HG02938 (cell line): ENCODE measurements around the gene SCARB1.

Source experiments
- ATAC-seq: cut with Tn5 transposase; IDR thresholded peaks from one replicate; pipeline ENCODE4 v1.9.1; 2021; ENCODE audit warnings: mild to moderate bottlenecking, moderate library complexity; ENCODE audit not compliant: unreplicated experiment

The SCARB1 gene

DNA sequence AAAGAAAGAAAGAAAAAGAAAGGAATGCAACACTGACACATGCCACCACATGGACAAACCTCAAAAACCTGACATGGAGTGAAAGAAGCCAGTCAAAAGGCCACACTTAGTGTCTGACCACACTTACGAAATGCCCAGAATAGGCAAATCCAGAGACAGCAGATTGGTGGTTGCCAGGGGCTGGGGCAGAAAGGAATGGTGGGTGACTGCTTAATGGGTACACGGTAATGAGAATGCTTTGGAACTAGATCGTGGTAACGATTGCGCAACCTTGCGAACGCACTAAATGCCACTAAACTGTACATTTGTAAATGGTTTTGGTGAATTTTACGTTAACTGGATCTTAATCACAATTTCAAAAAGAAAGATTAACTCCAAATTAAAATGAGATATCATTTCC is 39.5 kb downstream of the SCARB1 start:
- ATAC-seq = no peak

DNA sequence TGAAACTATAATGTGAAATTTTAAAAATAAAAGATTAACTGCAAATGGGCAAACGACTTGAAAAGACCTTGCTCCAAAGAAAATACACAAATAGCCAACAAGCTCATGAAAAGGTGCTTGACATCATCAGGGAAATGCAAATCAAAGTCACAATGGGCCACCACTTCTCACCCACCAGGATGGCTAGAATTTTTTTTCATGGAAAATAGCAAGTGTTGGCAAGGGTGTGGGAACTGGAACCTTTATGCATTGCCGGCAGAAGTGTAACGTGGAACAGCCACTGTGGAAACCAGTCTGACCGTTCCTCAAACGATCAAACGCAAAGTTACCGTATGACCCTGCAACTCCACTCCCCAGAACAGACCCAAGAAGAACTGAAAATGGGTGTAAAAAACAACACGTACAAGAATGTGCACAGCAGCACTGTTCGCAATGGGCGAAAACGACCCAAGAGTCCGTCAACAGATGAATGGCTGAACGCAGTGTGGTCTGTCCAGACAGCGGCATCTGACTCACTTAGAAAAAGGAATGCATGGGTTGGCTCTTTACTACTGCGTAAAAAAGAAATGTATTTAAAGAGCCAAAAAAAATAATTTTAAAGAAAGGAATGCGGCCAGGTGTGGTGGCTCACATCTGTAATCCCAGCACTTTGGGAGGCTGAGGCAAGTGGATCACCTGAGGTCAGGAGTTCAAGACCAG is 40.2 kb downstream of the SCARB1 start:
- no peak for ATAC-seq

DNA sequence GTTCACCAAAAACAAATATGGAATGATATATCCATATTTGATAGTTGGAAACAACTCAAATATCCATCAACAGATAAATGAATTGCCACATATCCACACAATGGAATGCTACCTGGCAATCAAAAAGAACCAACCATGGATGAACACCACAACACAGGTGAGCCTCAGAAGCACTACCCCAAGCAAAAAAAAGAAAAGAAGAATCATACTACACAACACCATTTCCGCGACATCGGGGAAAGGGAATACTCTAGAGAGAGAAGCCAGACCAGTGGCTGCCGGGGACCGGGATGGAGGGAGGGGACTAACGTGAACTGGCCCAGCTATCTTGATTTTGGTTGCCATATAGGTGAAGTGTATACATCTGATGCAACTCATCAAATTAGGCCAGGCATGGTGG is 41.4 kb downstream of the SCARB1 start:
- ATAC-seq = no peak

DNA sequence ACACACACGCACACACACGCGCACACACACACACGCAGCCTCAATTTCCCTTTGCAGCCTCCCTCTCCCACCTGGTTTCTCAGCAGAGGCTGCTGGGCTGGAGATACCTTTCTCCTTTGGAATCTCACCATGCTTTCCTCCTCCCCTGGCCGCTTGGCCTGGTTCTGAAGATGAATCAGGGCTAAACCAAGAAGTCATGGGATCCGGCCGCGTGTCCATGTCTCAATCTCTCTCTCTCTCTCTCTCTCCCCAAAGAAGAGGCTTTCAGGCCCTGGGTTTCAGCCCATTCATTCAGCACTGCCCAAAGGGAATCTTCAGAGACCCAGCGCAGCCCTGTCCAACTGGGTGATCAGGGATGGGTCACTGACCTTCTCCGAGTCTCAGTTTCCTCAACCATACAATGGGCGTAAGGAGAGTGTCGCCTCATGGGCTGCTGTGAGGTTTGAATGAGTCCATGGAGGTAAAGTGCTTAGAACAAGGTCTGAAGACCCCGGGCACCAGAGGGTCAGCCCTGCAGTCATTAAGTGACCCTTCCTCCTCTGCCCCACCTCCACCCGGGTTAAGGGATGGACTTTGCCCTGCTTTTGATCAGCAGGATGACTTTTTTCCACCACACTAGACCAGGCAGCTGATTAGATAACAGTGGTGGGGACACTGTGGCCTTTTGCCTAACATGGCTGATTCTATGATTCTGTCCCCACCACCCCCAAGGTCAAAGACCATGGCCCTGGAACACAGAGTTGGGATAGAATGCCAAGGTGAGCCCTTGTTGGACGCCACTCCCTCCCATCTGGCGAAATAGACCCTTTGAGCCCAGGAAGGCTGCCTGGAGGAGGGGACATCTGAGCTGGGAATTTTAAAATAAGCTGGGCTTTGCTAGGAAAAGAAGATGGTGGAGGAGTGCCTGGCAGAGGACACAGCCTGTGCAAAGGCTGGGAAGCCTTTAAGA is 42.1 kb downstream of the SCARB1 start:
- no peak for ATAC-seq

DNA sequence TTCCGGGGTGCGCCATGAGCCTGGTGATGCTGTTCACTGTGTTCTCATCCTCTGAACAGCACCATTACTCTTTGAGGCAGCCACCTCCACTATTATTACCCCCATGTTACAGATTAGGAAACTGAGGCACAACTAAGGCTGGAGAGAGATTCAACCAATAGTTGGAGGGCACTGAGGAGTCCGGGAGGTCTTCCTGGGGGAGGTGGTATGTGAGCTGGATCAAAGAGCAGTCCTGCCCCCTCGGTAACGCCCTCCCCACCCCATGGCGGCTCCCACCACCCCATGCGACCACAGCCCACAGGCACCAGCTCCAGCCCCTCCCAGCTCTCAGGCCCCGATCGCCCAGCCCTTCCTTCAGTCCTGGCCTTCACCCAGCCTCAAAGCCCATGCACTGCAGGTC is 43.5 kb downstream of the SCARB1 start:
- no peak for ATAC-seq

DNA sequence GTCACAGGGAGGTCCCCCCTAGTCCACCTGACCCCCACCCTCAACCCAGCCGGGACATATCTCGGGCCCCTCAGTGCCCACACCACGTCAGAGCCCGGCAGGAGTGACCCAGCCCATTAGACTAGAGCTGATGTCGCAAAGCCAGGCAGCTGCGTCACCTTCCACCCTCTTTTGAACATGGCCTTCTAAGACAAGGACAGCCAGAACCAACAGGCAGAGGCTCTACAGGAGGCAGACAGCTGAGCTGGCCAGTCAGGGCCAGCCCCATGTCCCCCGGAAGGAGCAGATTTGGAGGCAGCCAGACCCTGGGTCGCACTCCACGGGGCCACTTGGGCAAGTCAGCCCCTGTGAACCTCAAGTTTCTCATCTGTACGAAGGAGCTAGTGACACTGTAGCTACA is 44.1 kb downstream of the SCARB1 start:
- no peak for ATAC-seq

DNA sequence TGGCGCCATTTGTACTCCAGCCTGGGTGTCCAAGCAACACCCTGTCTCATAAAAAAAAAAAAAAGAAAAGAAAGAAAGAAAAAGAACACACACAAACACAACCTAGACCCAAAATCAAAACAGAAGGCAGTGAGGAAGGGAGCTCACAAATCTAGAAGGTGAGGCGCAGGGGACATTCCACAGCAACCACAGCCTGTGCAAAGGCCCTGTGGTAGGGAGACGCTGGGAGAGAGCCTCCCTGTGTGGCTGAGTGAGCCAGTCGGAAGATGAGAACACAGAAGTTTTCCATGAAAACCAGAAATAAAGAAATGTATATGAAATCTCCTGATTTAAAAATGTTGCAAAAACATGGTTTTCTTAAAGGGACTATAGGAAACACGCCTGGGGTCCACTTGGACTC is 44.6 kb downstream of the SCARB1 start:
- no peak for ATAC-seq

DNA sequence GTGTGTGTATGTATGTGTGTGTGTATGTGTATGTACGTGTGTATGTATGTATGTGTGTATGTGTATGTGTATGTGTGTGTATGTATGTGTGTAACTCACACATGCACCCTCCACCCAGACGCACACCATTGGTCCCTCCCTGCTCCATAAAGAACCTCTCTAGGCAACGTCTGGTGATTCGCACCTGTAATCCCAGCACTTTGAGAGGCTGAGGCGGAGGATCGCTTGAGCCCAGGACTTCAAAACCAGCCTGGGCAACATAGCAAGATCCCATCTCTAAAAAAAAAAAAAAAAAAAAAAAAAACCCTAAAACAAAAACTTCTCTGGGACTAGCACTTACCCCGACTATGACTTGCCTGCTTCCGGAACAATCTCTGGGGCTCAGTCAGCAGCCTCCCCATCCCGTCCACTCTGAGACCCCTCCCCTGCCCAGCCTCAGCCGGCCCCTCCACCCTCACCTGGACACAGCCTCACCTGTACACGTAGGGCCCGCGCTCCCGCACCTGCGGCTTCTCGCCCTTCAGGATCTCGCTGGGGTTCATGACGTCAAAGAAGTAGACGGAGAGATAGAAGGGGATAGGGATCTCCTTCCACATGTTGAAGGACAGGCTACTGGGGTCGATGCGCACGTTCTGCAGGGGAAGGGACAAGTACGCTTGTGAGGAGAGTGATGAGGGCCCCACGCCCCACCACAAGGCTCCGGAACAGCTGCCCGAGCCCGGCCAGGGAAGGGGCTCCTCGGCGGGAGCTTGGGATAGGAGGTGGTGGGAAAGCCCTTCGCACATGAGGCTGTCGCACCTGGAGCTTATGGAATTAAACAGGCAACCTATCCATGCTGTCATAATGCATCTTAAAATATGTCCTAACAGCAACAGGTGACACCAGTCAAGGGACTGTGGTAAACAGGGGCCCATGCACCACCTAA is 46.3 kb downstream of the SCARB1 start:
- no peak for ATAC-seq

DNA sequence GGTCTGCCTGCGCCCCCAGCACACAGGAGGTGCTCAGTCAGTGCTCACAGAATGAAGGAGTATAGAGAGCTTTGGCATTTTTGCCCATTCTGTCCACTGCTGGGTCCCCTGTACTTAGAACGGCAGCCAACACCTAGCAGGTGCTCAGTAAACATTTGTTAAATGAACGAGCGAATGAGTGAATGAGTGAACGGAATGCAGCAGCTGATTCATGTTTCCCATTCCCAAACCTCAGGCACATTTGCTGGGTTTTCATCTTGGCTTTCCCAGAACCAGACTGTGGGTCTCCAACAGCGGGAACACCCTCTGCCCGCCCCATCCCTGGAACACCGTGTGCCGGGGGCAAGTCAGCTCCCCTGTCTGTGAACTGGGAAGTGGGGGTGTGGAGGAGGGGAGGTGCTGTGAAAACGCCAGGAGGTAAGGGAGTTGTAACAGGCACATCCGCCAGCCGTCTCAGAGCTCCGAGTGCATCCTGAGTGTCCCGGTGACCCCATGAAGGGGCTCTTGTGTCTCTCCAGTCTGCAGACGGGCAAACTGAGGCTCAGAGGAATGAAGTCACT is 47.3 kb downstream of the SCARB1 start:
- no peak for ATAC-seq

DNA sequence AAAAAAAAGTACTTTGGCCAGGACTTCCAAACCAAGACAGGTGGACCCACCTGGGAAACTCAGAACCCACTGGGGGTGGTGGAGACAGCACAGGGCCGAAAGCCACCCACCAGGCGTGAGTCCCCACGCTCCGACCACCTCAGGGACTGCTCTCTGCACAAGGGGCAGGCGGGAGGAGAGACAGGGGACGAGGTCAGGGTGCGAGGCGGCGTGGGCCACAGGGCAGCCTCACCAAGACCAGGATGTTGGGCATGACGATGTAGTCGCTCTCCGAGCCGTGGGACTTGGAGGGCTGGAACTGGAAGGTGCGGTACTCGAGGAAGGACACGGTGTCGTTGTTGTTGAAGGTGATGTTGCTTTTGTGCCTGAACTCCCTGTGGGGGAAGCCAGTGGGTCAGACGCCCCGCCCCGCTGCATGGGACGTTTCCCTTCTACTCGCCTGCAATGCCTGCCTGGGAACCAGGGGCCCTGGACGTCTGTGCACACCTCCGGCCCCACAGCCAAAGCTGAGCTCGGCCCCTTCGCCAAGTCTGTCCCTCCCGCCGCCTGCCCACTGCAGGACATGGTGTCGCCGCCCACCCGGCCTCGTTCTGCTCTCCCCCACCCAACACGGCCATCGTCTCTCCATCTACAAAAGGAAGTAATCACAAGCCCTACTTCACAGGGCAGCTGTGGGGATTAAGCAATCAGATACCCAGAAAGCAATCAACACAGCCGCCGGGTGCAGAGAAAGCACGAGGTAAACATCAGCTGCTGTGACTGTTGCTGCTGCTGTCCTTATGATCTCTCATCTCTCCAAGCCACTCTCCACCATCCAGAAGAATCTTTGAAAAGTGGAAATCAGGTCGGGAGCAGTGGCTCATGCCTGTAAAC is 48.7 kb downstream of the SCARB1 start:
- ATAC-seq = no peak

DNA sequence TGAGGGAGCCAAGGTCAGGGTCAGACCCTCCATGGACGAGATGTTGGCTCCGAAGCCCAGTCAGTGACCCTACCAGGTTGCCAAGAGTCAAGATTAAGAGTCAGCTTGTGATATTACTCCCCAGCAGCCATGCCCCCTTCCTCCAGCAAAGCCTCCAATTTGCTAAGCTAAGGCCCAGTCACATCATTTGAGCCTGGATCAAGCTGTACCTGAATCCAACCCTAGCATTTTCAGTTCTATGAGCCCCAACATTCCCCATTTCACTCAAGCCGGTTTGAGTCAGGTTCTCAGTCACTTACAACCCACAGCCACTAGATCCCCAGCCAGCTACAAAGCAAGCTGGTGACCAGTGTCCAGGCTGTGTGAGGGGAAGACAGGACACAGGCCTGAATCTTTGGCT is 49.9 kb downstream of the SCARB1 start:
- no peak for ATAC-seq

DNA sequence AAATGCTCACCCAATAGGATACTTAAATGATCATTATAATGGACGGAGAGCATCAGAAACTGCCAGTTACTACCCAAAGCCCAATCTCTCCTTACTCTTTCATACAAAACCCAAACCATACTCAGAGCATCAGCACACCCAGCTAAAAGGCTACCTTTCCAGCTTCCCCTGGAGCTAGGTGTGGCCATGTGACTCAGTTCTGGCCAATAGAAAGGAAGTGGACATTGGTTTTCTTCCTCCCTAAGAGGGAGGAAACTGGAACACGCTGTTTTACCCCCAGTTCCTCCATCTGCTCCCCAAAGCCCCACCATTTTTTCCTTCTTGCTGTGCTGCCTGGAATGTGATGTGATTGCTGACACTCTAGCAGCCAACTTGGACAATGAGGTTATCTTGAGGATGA is 50.7 kb downstream of the SCARB1 start:
- ATAC-seq = no peak

DNA sequence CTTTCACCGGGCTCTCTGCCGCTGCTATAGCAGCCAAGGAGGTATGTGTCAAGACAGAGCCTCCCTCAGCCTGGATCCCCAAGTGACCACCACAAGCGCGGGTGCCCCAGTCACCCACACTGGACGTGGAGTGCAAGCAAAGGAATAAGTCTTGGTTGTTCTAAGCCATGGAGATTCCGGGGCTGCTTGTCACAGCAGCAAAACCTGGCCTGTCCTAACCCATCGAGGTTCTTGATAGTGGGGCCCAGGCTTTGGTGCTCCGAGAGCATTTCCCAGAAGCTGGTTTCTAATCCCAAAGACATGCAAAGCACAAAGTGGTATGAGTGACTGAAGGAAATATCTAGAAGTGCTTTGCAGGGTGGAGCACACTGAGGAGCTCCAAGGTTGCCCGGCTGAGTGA is 51.3 kb downstream of the SCARB1 start:
- no peak for ATAC-seq

DNA sequence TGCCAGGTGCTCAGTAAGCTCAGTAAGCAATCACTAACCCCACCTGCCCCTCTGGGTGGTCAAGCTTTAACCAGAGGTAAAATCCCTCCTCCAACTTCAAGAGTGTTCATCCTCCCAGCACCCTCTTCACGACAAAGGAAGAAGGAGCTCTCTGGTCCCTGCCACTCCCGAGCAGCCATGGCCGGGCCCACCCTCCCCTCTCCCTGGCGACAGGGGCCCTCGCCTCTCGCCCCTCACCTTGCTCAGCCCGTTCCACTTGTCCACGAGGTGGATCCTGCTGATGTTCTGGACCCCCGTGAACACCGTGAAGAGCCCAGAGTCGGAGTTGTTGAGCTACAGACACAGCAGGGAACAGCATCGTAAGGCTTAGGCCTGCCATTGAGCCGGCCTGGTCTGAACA is 52.0 kb downstream of the SCARB1 start:
- no peak for ATAC-seq

DNA sequence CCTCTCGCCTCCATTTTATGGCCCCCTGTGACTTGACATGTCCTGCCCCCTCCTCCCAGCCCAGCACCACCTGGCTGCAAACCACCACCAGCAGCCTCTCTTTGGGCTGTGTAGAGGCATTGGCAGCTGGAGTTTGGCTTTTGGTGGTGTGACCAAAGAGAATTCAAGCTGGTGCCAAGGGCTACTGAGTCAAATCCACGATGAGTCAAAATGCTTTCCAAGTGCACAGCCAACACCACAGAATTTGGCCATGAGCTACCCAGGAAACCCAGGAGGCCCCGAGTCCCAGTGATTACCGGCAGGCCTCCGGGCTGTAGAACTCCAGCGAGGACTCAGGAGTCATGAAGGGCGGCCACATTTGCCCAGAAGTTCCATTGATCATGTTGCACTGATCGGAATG is 53.8 kb downstream of the SCARB1 start:
- ATAC-seq = no peak

DNA sequence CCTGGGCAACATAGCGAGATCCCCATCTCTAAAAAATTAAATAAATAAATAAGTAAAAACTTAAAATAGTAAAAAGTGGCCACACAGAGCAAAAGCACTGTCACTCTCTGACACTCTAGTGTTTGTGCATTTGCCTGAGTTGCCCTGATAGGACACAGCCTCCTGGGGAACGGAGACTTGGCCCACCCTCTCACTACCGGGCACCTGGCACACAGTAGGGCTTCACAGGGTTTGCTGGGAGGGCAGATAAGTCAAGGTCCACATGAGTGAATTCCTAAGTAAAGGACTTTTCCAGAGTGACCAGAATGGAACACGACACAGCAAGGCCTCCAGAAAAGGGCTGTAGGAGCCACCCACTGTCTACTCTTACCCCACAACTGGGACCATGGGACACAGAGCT is 54.3 kb downstream of the SCARB1 start:
- ATAC-seq = no peak

DNA sequence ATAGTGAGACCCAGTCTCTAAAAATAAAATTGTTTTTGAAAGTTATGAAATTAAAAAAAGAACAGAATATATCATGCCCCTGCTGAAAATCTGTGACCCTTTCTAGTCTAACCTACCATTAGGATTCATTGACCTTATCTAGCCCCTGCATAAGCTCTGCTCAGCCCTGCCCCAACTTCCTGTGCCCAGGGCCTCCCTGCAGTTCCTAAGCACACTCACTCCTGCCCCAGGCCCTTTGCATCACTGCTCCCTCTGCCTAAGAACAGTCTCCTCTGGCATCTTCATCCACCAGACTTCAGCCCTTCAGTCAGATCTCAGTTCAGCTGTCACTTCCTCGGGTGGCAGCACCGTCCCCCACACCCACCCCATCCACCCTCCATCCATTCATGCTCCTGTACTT is 55.4 kb downstream of the SCARB1 start:
- no peak for ATAC-seq

DNA sequence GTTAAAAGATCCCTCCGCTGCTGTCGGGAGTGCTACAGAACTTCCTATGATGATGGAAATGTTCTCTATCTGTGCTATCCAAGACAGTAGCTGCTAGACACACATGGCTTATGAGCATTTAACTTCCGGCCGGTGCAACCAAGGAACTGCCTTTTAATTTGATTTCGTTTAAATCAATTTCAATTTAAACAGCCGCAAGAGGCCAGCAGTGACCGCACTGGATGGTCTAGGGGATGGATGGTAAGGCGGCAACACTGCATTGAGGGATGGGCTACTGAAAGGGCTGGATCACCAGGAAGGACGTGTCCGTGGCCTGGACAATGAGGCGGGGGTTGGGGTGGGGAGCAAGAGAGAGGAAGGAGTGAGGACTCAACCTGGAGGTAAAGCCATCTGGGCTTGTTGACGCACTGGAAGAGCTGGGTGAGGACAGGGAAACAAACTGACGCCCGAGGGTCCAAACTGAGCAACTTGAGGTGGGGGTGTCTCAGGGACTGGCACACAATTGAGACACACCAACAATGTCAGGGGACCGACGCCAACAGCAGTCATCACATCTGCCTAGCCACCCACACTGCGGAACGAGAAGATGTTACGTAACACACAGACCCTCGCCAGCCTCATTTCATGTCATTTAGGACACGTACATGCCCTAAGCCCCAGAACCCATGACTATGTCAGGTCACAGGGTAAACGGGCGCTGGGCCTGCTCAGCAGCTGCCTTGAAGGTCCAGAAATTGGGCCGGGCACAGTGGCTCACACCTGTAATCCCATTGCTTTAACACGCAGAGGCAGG is 57.6 kb downstream of the SCARB1 start:
- ATAC-seq = no peak

DNA sequence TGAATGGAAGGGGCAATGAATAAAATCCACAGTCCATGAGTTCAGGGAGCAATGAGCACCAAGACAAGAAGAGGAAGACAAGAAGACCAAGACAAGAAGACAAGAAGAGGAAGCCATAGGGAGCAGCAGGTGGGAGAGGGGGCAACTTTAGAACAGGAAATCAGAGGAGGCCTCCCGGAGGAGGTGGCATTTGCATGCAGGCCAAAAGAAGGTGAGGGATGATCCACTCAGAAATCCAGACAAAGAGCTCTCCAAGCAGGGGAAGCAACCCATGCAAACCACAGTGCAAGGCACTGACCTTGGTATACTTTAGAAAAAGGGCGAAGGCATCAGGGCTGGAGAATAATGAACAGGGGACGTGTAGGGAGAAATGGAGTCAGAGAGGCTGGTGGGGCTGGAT is 58.6 kb downstream of the SCARB1 start:
- ATAC-seq = no peak
